ENCODE data around the gene RPL19. TPM values are rescaled to one million over a fixed set of nuclear protein-coding genes. Genes with fewer than 3 reads are reported as not detected.

Gene RPL19
- total RNA-seq, 1 donor from 2014 or later = 3,324 TPM

DNA sequence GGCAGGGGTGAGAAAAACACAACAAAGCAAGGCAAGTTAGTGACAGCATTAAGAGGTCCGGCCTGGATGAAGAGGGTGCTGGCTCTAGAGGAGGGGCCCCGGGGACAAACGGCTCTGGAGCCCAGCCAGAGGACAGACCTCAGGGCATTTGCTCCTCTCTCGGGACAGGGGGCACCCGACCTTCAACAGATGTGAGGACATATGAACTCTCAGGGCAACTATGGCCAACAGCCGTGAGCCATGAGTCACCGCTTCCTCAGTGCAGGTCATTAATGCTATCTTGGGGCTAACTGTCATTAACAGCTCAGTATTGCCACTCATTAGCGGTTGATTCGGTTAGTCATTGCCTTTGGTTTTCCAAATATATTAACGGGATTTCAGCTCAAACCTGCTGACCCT, 24.4 kb upstream of the RPL19 start:
- ATAC-seq (ENCODE audit: low read depth) (no peak), DNase-seq (no peak)
- Mint-ChIP-seq H3K27me3 (peaks cover 14% of the 10 kb centered on the region), H3K27ac (no peak overlapping the region), H3K4me1 (peaks cover 5% of the 10 kb centered on the region), H3K9me3 (no peaks in the 10 kb centered on the region), H3K4me3 (no peak overlapping the region), H3K36me3 (ENCODE audit: low read depth) (peaks cover 2% of the 10 kb centered on the region)
- intact Hi-C loops (cut with micrococcal nuclease) = loop anchor here (1.0 kb wide), 1 partner anchor 192 kb away; no protein-coding TSS in a partner anchor
- CTCF ChIA-PET = interaction anchor here (0.6 to 6.4 kb wide), 9 partner anchors 10 to 321 kb away, joined by 3 to 49 read pairs (median 6); partner anchors contain the start of genes ARL5C and RPL19
- TF ChIP-seq CTCF (IDR thresholded peaks at IDR 0.05) = no peak
- POLR2A ChIA-PET = interaction anchor here (0.6 to 2.0 kb wide), 3 partner anchors 9 to 29 kb away, joined by 3 to 6 read pairs (median 3); partner anchors contain the start of gene RPL19

DNA sequence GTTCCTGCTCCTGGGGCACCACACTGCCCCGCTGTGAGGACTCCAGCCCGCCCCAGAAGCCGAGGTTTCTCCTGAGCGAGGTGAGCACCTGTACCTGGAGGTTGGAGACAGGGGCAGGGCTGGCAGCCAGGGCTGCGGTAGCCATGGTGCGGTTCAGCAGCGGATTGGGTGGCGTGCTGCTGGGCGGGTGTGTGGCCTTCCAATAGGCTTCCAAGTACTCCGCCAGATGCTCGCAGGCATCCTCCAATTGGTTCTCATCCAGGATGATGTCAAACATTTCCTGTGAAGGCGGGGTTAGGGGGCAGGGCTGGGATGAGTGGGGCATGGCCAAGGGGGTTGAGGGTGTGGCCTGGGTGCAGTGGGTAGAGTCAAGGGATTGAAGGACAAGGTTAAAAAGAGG, 22.8 kb upstream of the RPL19 start:
- no peak for DNase-seq
- peaks cover 5% of the 10 kb centered on the region for H3K4me1 Mint-ChIP-seq
- CTCF ChIA-PET = interaction anchor here (6.4 kb wide), 1 partner anchor 12 kb away, joined by 48 read pairs; the partner anchor contains the start of gene ARL5C
- intact Hi-C loops (cut with micrococcal nuclease) = no loop called here
- POLR2A ChIA-PET = no interaction called here
- ATAC-seq (ENCODE audit: low read depth) = no peak
- no peak for TF ChIP-seq CTCF (IDR thresholded peaks at IDR 0.05)
- peaks cover 2% of the 10 kb centered on the region for H3K36me3 Mint-ChIP-seq (ENCODE audit: low read depth)
- no peak overlapping the region for H3K27ac Mint-ChIP-seq
- no peak overlapping the region for H3K4me3 Mint-ChIP-seq
- H3K27me3 Mint-ChIP-seq = peaks cover 8% of the 10 kb centered on the region
- H3K9me3 Mint-ChIP-seq = no peaks in the 10 kb centered on the region

- Mint-ChIP-seq H3K27ac (no peak overlapping the region), H3K4me3 (no peak overlapping the region), H3K9me3 (no peaks in the 10 kb centered on the region), H3K27me3 (peaks cover 2% of the 10 kb centered on the region), H3K4me1 (peaks cover 5% of the 10 kb centered on the region), H3K36me3 (ENCODE audit: low read depth) (peaks cover 4% of the 10 kb centered on the region)
- no peak for DNase-seq
- intact Hi-C loops (cut with micrococcal nuclease) = no loop called here
- ChIA-PET CTCF (interaction anchor here (6.4 kb wide), 1 partner anchor 13 kb away, joined by 48 read pairs; the partner anchor contains the start of gene ARL5C), POLR2A (no interaction called here)
- TF ChIP-seq CTCF (IDR thresholded peaks at IDR 0.05) = no peak
- no peak for ATAC-seq (ENCODE audit: low read depth)
Observed at GRCh38 chr17:39178536-39178935, 21.5 kb upstream of the RPL19 start.

- ATAC-seq (ENCODE audit: low read depth) (no peak), DNase-seq (no peak)
- H3K27me3 Mint-ChIP-seq = no peaks in the 10 kb centered on the region
- H3K36me3 Mint-ChIP-seq (ENCODE audit: low read depth) = peaks cover 6% of the 10 kb centered on the region
- H3K9me3 Mint-ChIP-seq = no peaks in the 10 kb centered on the region
- H3K4me3 Mint-ChIP-seq = no peak overlapping the region
- POLR2A ChIA-PET = no interaction called here
- TF ChIP-seq CTCF (IDR thresholded peaks at IDR 0.05) = no peak
- intact Hi-C loops (cut with micrococcal nuclease) = no loop called here
- H3K4me1 Mint-ChIP-seq = no peaks in the 10 kb centered on the region
- H3K27ac Mint-ChIP-seq = no peak overlapping the region
- CTCF ChIA-PET = no interaction called here
Observed at GRCh38 chr17:39181303-39181702, 18.8 kb upstream of the RPL19 start.

GRCh38 chr17:39183045-39183444, 17.0 kb upstream of the RPL19 start:
- TF ChIP-seq CTCF (IDR thresholded peaks at IDR 0.05) = no peak
- DNase-seq = no peak
- no peak overlapping the region for H3K27ac Mint-ChIP-seq
- CTCF ChIA-PET = interaction anchor here (1.0 to 1.8 kb wide), 2 partner anchors 8 to 200 kb away, joined by 4 to 6 read pairs; no protein-coding TSS in a partner anchor
- POLR2A ChIA-PET = no interaction called here
- no peak overlapping the region for H3K4me3 Mint-ChIP-seq
- peaks cover 4% of the 10 kb centered on the region for H3K36me3 Mint-ChIP-seq (ENCODE audit: low read depth)
- intact Hi-C loops (cut with micrococcal nuclease) = no loop called here
- H3K9me3 Mint-ChIP-seq = no peaks in the 10 kb centered on the region
- no peaks in the 10 kb centered on the region for H3K4me1 Mint-ChIP-seq
- no peaks in the 10 kb centered on the region for H3K27me3 Mint-ChIP-seq
- no peak for ATAC-seq (ENCODE audit: low read depth)

Data from activated B cell treated with CpG ODN at 0.5 μM for 24 hours (primary cell).